Osteocyte (in vitro differentiated cells): ENCODE measurements around the gene KRT79. TPM values are rescaled to one million over a fixed set of nuclear protein-coding genes. Genes with fewer than 3 reads are reported as not detected.
"Not testable (repeated sequence)": the region's sequence is repeated elsewhere in the genome, so short reads cannot be mapped to it uniquely, and the experiment has no call there.

Experiments
- DNase-seq: peaks from one replicate; pipeline ENCODE4 v3.0.0; 2021; ENCODE audit warnings: mixed read lengths; ENCODE audit not compliant: unreplicated experiment; ENCODE audit errors: extremely low spot score
- H3K27ac Mint-ChIP-seq: one replicate; pipeline ENCODE4 v1.8.0; 2021; ENCODE audit warnings: mild to moderate bottlenecking, mixed read lengths; ENCODE audit not compliant: unreplicated experiment
- H3K27me3 Mint-ChIP-seq: one replicate; pipeline ENCODE4 v1.8.0; 2021; ENCODE audit warnings: mixed read lengths; ENCODE audit not compliant: unreplicated experiment
- H3K36me3 Mint-ChIP-seq: one replicate; pipeline ENCODE4 v1.8.0; 2021; ENCODE audit warnings: mixed read lengths; ENCODE audit not compliant: unreplicated experiment
- H3K4me1 Mint-ChIP-seq: one replicate; pipeline ENCODE4 v1.8.0; 2021; ENCODE audit warnings: mixed read lengths; ENCODE audit not compliant: unreplicated experiment
- H3K4me3 Mint-ChIP-seq: one replicate; pipeline ENCODE4 v1.8.0; 2021; ENCODE audit warnings: mild to moderate bottlenecking, moderate library complexity, mixed read lengths; ENCODE audit not compliant: unreplicated experiment
- H3K9me3 Mint-ChIP-seq: one replicate; pipeline ENCODE4 v1.8.0; 2021; ENCODE audit warnings: mixed read lengths; ENCODE audit not compliant: unreplicated experiment
- CTCF ChIP-seq: fragments of 200-600 bp; sonication (generic); IDR thresholded peaks from 2 replicates; pipeline ENCODE4 v1.5.0; 2021; ENCODE audit warnings: antibody characterized with exemption, mild to moderate bottlenecking, moderate library complexity
- total RNA-seq: library from RNA; stranded (reverse); gene quantifications from 2 replicates; pipeline ENCODE4 v1.2.1, GENCODE V29; 2021

KRT79 gene
- total RNA-seq, 1 donor from 2014 or later: not detected

GRCh38 chr12:52857500-52857899 is 23.4 kb upstream of the KRT79 start:
- no peaks in the 10 kb centered on the region for H3K9me3 Mint-ChIP-seq
- no peaks in the 10 kb centered on the region for H3K36me3 Mint-ChIP-seq
- H3K4me1 Mint-ChIP-seq: peaks cover 8% of the 10 kb centered on the region
- TF ChIP-seq CTCF: no peak
- no peak overlapping the region for H3K27ac Mint-ChIP-seq
- no peak for DNase-seq
- H3K27me3 Mint-ChIP-seq: peaks cover 35% of the 10 kb centered on the region
- H3K4me3 Mint-ChIP-seq: no peak overlapping the region

- H3K4me1 Mint-ChIP-seq: peaks cover 8% of the 10 kb centered on the region
- no peak overlapping the region for H3K27ac Mint-ChIP-seq
- no peak for DNase-seq
- peaks cover 42% of the 10 kb centered on the region for H3K27me3 Mint-ChIP-seq
- no peaks in the 10 kb centered on the region for H3K9me3 Mint-ChIP-seq
- no peak for TF ChIP-seq CTCF
- H3K4me3 Mint-ChIP-seq: no peak overlapping the region
- no peaks in the 10 kb centered on the region for H3K36me3 Mint-ChIP-seq
Measured at GRCh38 chr12:52856787-52857186, 22.7 kb upstream of the KRT79 start.

- not testable (repeated sequence) for H3K27ac Mint-ChIP-seq, H3K36me3 Mint-ChIP-seq, H3K4me3 Mint-ChIP-seq, H3K9me3 Mint-ChIP-seq, DNase-seq, H3K4me1 Mint-ChIP-seq
- peaks cover 48% of the 10 kb centered on the region for H3K27me3 Mint-ChIP-seq
Measured at GRCh38 chr12:52856077-52856476, 22.0 kb upstream of the KRT79 start.

- H3K27ac Mint-ChIP-seq: no peak overlapping the region
- H3K4me3 Mint-ChIP-seq: no peak overlapping the region
- no peaks in the 10 kb centered on the region for H3K9me3 Mint-ChIP-seq
- no peak for TF ChIP-seq CTCF
- peaks cover 57% of the 10 kb centered on the region for H3K27me3 Mint-ChIP-seq
- H3K4me1 Mint-ChIP-seq: no peaks in the 10 kb centered on the region
- H3K36me3 Mint-ChIP-seq: no peaks in the 10 kb centered on the region
- DNase-seq: no peak
Measured at GRCh38 chr12:52851787-52852186, 17.7 kb upstream of the KRT79 start.

- H3K4me3 Mint-ChIP-seq: no peak overlapping the region
- no peak overlapping the region for H3K27ac Mint-ChIP-seq
- DNase-seq: no peak
- no peaks in the 10 kb centered on the region for H3K4me1 Mint-ChIP-seq
- H3K9me3 Mint-ChIP-seq: no peaks in the 10 kb centered on the region
- no peaks in the 10 kb centered on the region for H3K36me3 Mint-ChIP-seq
- no peak for TF ChIP-seq CTCF
- H3K27me3 Mint-ChIP-seq: peaks cover 54% of the 10 kb centered on the region
Measured at GRCh38 chr12:52850681-52851080, 16.6 kb upstream of the KRT79 start.

GRCh38 chr12:52849511-52849910 is 15.4 kb upstream of the KRT79 start:
- DNase-seq: no peak
- Mint-ChIP-seq H3K4me3 (no peak overlapping the region), H3K27ac (no peak overlapping the region), H3K4me1 (no peaks in the 10 kb centered on the region), H3K27me3 (peaks cover 42% of the 10 kb centered on the region), H3K9me3 (no peaks in the 10 kb centered on the region), H3K36me3 (no peaks in the 10 kb centered on the region)
- TF ChIP-seq CTCF: no peak
